SKM-1 treated with dmso at 0.1 percent for 144 hours (cell line): ENCODE results near the gene VEZF1.
A peak's percentile ranks its signal among the peaks of the same experiment; 100 is the strongest.

Experiments used
- DNase-seq: peaks from one replicate; lab custom pipeline; 2025; ENCODE audit not compliant: unreplicated experiment; lab: John Stamatoyannopoulos, UW

The VEZF1 gene, protein sequence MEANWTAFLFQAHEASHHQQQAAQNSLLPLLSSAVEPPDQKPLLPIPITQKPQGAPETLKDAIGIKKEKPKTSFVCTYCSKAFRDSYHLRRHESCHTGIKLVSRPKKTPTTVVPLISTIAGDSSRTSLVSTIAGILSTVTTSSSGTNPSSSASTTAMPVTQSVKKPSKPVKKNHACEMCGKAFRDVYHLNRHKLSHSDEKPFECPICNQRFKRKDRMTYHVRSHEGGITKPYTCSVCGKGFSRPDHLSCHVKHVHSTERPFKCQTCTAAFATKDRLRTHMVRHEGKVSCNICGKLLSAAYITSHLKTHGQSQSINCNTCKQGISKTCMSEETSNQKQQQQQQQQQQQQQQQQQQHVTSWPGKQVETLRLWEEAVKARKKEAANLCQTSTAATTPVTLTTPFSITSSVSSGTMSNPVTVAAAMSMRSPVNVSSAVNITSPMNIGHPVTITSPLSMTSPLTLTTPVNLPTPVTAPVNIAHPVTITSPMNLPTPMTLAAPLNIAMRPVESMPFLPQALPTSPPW

DNA sequence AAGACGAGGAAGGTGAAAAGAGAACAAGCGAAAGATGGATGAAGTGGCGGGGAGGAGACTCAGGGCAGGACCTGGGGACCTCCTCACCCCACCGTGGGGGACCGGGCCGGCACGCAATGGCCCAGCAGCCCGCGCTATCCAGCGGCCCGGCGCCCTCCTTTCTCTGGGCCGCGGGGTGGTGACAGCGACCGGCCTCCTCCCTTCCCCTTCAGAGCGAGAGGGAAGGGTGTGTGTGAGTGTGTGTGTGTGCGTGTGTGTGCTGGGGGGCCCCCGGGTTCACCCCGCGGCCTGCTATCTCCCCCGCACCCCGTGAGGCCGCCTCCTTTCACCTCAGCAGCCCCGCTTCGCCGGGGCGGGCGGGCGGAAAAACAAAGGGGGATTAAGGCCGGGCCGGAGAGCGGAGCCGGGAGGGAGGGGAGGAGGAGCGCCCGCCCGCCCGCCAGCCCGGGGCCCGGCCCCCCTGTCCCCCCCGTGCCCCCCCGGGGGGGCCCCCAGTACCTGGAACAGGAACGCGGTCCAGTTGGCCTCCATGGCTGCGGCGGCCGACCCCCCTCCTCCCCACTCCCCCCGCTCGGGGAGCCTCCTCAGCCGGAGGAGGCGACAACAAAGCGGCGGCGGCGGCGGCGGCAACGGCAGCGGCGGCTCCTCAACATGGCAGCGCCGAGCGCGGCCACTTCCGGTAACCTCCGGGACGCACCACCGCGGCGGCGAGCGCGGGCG, at the start of gene VEZF1:
TSS of gene VEZF1 (minus strand) at position 674 of the 720 bp plus-strand sequence. CDS start at position 531, 143 bp downstream.
- peak; percentile 56 for DNase-seq

DNA sequence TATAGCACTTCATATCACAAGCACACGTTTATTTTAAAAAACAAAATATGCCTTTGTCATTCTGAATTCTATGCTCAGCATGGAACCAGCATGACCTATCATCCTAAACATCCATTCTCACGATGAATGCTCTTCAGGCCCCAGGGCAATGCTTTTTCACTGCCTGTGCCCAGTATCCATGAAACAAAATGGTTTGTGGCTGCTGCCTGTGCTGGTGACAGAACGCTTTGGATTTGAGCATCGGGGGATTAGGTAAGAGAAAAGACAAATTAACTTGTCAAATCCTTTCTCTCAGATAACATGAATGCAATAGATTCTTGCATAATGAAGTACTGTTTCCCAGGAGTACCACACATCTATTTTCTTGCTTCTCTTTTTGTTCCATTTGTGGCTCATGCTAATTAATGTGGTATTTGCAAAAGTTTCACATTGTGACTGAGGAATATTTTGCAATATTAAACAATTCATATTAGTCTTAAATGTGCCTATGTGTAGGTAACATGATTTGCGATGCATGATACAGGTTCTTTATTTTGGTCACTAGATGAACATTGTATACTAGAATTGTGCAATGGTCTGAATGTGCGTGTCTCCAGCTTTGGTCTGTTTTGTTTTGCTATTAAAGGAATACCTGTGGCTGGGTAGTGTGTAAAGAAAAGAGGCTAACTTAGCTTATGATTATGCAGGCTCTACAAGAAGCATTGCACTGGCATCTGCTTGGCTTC, 44.8 kb upstream of the VEZF1 start:
- DNase-seq = peak; percentile 5

DNA sequence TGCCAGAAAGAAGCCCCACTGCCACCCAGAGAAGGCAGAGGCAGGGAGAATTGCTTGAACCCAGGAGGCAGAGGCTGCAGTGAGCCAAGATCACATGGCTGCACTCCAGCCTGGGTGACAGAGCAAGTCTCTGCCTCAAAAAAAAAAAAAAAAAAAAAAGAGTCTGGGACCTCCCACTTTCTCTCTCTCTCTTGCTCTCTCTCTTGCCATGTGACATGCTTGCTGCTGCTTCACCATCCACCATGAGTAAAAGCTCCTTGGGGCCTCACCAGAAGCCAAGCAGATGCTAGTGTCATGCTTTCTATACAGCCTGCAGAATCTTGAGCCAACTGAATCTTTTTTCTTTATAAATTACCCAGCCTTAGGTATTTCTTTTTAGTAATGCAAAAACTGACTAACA, 40.5 kb upstream of the VEZF1 start:
- no peak for DNase-seq

DNA sequence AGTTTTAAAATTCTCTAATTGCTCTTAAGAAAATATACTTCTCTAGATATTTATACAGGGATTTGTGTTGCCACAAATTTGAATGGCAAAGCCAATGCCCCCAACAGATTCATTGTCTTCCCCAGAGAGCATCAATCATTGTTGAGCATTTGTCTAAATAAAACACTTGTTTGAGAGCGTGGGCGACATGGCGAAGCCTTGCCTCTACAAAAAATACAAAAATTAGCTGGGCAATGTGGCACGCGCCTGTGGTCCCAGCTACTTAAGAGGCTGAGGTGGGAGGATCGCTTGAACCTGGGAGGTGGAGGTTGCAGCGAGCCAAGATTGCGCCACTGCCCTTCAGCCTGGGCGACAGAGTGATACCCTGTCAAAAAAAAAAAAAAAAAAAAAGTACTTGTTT, 32.3 kb upstream of the VEZF1 start:
- no peak for DNase-seq

DNA sequence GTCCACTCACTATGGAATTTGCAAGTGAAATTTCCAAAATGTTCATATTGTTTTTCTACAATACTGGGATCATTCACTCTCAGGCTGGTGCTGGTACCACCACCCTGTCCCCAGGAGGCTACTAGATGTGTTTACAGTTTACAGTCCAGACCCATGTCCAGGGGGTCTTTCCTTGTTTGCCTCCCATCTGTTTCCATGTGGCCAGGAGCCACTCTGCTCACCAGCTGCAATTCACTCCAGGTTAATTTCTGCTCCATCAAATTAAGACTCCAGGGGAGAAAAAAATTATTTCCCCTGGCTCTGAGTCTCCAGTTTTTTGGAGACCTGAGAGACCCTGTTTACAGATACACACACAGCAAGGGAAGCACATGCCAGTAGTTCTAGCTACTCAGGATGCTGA, 31.5 kb upstream of the VEZF1 start:
- no peak for DNase-seq

DNA sequence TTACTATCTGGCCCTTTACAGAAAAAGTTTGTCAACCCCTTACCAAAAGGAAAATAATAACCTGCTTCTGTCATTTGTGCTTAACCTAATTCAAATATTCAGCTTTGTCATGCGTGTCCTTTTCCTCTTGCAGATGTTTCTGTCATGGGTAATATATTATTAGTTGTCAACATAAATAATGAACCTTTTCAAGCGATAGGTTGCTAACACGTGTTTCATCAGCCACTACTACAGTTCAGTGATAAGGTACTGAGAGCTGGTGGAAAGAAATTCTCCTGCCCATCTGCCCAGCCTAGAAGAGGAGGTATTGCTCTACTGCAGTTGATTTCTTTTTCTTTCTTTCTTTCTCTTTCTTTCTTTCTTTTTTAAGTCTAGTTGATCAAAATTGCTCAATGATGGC, 31.0 kb upstream of the VEZF1 start:
- DNase-seq = no peak

DNA sequence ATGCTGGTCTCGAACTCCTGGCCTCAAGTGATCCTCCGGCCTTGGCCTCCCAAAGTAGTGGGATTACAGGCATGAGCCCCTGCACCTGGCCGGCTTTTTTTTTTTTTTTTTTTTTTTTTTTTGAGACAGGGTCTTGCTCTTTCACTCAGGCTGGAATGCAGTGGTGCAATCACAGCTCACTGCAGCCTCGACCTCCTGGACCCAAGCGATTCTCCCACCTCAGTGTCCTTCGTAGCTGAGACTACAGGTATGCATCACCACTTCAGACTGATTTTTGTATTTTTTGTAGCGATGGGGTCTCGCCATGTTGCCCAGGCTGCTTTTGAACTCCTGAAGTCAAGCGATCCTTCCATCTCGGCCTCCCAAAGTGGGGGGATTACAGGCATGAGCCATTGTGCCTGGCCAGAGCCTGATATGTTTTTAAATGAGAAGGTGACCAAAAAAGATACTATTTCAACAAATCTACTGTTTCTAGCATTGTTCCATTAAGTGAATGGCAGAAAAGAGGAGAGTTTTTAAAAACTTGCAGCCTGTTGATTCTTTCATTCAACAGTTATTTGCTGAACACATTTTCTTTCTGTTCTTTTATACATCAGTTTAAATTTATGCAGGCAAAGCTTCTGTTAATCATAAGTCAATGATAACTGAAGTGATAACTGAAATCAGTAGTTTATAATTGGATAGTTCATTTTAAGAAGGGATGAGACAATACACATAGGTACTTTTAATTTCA, 22.2 kb upstream of the VEZF1 start:
- no peak for DNase-seq

DNA sequence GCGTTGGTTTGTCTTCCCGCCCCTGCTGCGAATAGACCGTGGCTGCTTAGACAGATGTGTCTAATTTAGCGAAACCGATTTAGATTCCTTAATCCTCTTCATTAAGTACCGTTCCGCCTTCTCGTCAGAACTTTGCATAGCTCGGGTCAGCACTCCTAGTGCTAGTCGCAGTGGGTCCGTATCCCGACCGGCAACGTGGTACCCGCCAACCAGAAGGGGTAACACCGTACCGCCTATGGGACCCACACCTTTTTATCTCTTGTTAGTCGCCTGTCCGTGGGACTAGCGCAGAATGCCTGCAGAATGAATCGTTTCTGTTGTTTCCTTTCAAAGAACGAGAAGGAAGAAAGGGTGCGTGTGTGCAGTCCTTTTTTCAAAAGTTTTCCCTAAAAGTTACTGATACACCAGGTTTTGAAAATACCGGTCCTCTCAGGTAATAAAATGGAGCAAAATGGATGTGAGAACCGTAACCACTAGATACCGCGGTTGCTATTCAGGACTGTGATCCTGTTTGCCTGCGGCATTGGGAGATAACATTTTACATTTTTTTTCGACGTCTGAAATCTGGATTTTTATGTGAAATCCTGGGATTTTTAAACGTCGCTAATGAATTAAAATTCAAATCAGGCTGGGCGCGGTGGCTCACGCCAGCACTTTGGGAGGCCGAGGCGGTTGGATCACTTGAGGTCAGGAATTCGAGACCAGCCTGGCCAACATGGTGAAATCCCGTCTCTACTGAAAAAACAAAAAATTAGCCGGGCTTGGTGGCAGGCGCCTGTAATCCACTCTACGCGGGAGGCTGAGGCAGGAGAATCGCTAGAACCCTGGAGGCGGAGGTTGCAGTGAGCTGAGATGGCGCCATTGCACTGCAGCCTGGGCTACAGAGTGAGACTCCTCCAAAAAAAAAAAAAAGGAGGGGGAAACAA, 20.0 kb upstream of the VEZF1 start:
- no peak for DNase-seq

DNA sequence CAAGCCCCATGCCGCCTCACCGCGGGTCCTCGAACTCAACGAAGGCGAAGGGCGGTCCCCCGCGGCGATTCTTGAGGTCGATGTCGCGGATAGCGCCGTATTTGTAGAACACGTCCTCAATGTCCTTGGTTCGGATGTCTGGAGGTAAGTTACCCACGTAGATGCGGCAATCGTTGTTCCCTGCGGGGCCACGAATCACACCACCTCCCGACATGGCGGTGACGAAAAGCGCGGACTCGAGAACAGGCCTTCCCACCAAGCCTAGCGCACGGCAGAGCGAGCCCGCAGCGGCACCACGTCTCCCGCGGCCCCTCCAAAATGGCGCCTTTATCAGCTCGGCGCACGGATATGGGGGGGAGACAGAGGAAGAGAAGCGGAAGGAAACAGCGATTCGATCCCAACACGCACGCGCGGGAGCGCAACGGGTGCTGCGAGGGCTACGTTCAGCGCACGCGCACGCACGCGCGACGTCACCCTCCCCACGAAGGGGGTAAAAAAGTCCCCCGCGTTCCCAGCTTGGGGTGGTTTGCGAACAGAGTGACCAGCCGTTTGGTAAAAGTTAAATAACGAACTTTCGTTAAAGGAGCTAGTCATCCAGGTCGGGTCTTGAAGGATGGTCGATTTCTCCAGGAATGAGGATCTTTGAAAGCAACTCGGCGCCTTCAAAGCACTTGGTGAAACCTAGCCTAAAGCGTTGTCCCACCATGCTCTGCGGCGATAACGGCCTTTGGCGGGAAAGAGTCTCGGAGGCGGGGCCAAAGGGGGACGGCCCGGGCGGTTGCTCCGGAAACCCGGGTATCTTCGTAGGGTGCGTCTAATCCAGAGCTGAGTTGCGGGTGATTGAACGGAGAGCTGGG, 19.1 kb upstream of the VEZF1 start, which contains the start of gene SRSF1:
TSS of gene SRSF1 (minus strand) at position 323 of the 857 bp plus-strand sequence. CDS start at position 214, 109 bp downstream.
- DNase-seq = peak; percentile 95

DNA sequence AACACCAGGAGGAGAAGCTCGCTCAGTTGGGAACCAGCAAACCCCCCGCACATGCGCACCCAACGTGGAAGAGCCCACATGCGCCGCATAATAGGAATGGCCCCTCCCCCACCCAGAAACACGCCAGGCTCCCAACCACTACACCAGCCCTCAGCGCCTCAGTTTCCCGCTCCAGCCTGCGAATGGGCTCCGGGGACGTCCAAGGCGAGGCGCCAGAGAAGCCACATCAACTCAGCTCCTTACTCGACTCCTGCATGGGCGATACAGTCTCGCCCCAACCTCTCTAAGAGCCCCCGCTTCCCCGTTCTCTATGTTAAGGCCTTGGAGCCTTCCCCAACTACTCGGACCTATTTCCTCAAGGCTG, 18.5 kb upstream of the VEZF1 start:
- peak; percentile 58 for DNase-seq

DNA sequence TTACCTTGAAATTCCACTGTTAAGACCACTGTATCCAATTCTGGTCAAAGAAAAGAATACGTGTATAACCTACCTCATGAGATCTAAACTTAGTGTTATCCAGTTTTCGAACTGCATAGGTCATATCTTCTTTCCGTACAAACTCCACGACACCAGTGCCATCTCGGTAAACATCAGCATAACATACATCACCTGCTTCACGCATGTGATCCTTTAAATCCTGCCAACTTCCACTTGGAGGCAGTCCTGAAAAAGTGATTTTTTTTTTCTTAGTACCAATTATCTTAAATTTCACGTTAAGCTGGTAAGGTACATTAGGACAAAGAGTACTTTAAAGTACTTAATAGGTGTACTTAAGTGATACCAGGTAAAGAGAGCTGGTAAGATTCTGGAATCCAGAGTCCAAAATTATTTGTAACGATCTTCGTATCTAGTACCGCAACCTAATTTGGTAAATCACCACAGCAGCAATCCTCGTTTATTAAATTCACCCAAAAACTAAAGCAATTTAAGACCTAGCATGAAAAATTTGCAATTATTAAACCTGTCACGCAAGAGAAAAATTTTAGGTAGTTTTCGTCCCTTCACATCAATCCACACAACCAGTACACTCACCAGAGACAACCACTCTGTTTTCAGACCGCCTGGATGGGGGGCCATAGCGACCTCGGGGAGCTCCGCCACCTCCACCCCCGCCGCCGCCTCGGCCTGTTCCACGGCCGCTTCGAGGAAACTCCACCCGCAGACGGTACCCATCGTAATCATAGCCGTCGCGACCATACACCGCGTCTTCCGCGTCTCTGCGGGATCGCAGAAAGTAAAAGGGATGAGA, 17.9 kb upstream of the VEZF1 start:
- no peak for DNase-seq

DNA sequence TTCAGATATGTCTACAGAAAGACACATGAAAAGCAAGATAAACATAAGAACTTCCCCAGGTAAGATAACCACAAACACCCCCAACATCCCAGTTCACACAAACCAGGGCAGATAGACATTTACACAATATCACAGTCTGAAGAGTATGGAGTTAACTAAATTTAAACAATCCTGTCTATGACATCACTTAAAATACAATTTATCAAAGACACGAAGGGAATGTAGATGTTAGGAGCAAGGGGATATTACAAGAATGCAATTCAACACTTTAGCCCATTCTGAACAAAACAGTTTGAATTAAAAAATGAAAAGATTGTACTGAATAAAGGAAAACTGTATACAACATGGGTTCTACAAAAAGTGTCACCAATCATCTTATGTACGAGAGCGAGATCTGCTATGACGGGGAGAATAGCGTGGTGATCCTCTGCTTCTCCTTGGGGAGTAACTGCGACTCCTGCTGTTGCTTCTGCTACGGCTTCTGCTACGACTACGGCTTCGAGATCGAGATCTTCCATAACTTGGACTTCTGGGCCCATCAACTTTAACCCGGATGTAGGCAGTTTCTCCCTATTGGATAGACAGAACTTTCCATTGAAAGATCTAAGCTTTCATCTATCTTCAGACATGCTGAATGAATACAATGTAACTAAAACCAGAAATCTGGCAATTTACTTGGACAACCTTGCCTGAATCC, 17.1 kb upstream of the VEZF1 start:
- no peak for DNase-seq

DNA sequence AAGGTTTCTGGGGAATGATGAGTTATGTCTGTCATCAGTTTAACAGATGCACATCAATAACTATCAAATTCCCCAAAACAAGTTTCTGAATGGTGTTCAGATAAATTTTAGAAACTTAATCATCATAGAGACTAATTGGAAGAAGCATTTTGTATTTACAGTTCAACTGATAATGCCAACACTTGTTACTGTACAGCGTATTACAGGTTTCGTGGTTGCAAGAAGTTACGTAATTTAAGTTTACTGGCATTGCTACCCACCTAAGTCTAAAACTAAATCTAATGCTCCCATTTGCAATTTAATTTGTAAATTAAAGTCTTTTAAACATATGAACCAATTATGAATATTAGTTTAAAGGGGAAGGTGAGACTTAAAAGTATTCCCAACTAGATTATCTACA, 16.0 kb upstream of the VEZF1 start:
- DNase-seq = no peak

DNA sequence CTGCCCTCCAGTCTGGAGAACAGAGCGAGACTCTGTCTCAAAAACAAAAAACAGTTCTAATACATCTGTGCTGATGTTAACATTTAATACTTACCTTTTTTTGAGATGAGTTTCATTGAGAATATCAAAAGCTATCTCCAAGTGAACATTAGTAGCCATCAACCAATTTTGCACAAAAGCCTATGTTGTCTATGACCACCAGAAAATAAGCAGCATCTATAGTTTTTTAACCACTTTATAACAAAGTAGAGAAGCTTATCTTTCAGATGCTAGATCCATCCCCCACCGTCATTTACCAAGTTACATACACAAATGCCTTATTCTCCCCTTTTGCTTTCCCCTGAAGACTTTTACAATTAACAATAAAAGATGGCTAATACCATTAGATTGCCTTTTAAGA, 14.9 kb upstream of the VEZF1 start:
- no peak for DNase-seq

DNA sequence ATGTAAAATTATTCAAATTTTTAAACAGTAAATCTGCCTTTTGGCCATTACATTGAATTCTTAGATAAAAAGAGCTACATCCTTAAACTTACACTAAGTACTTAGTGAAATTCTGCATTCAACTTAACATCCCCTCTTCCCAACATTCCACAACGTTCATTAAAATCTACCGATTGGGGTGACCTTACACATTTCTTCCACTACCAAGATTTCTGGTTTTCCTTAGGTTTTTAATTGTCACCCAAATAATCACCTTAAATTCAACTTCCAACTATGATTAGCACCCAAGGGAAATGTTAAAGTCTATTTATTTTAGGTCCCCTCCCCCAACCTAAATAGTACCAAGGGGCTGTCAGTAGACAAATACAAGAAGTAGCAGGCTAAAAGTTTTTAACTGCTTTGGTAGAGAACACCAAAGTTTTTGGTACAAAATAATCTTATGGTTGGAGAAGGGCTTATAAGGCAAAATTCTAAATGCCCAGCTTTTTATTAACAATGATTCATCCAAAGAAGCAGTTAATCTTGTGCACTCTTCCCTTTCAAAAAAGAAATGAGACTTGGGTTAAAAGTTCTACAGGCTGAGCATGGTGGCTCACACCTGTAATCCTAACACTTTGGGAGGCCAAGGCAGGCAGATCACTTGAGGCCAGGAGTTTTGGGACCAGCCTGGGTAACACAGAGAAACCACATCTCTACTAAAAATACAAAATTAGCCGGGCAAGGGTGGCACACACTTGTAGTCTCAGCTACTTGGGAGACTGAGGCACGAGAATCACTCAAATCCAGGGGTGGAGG, 14.3 kb upstream of the VEZF1 start:
- no peak for DNase-seq

DNA sequence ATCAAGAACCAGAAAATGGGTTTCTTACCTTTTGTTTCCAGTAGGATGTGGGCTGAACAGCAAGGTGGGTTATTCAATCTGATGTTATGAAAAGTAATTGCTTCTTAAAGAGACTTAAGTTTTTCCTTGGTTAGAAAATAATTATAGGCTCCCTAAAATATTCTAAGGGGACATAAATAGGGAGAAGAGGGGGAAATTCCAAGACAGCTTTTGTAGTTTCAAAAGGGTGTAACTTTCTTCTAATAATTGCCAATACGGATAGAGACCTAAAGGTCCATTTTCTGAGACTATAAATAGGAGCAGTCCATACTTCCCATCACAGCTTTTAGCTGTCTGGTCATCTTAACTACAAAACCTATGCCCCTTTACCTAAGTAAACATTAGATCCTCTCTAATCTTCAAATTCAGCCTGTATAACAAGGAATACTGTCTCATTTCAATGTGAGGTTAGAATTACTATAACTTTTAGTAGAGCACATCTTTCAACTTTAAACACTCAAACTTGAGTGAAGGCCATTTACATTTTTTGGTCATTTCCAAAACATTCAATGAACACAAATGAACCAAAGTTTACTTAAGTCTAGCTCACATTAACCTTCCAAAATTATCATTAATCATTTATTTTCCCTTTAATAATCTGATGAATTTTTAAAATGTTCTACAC, 13.5 kb upstream of the VEZF1 start:
- DNase-seq = no peak
